PC-3 (cell line): ENCODE measurements around the gene LRRC47. TPM values are rescaled to one million over a fixed set of nuclear protein-coding genes. Genes with fewer than 3 reads are reported as not detected.

Experiments
- ATAC-seq: fragments of 200-7000 bp; cut with Tn5 transposase; 2 replicates; pipeline ENCODE4 v1.9.1; 2020; ENCODE audit warnings: mild to moderate bottlenecking, moderate library complexity
- BruUV-seq: library from RNA; stranded (reverse); fragments of 400-500 nt; replicated peaks from 2 replicates; lab custom pipeline; 2021; lab: Mats Ljungman, UMichigan
- CTCF ChIA-PET: fragments of 300-600 bp; sonication (Branson Sonifier 250); formaldehyde crosslinking; loops from one replicate; lab custom pipeline; 2022; ENCODE audit warnings: antibody characterized with exemption; lab: Charles Lee
- POLR2A ChIA-PET: fragments of 300-600 bp; sonication (Branson Sonifier 250); formaldehyde crosslinking; loops from one replicate; lab custom pipeline; 2022; ENCODE audit warnings: antibody characterized with exemption; ENCODE audit not compliant: unreplicated experiment; lab: Charles Lee
- DNase-seq: peaks from one replicate; pipeline ENCODE4 v3.0.0-alpha.2; 2015
- H2AFZ ChIP-seq: fragments of 300-600 bp; sonication (generic); 2 replicates; pipeline ENCODE4 v1.6.0; 2016; ENCODE audit warnings: antibody characterized with exemption, low read length
- H3F3A ChIP-seq: fragments of 300-600 bp; sonication (generic); one replicate; pipeline ENCODE4 v1.6.0; 2017; ENCODE audit warnings: antibody characterized with exemption, low read length, control low read depth, mild to moderate bottlenecking; ENCODE audit not compliant: unreplicated experiment
- H3K27ac ChIP-seq: fragments of 300-600 bp; sonication (generic); 2 replicates; pipeline ENCODE4 v1.5.1; 2016; ENCODE audit warnings: mild to moderate bottlenecking, low read length
- H3K27me3 ChIP-seq: fragments of 300-600 bp; sonication (generic); 2 replicates; pipeline ENCODE4 v1.6.1; 2016; ENCODE audit warnings: low read length, mixed read lengths
- H3K36me3 ChIP-seq: fragments of 300-600 bp; sonication (generic); 2 replicates; pipeline ENCODE4 v1.6.1; 2016; ENCODE audit warnings: low read depth, mixed run types, low read length, mixed read lengths
- H3K4me1 ChIP-seq: fragments of 300-600 bp; sonication (generic); 2 replicates; pipeline ENCODE4 v1.5.1; 2016; ENCODE audit warnings: low read length; ENCODE audit not compliant: insufficient read depth
- H3K4me2 ChIP-seq: fragments of 300-600 bp; sonication (generic); 2 replicates; pipeline ENCODE4 v1.6.0; 2016; ENCODE audit warnings: low read length
- H3K4me3 ChIP-seq: fragments of 300-600 bp; sonication (generic); 2 replicates; pipeline ENCODE4 v1.5.1; 2016; ENCODE audit warnings: mild to moderate bottlenecking, low read length, mixed read lengths
- H3K79me2 ChIP-seq: fragments of 300-600 bp; sonication (generic); 2 replicates; pipeline ENCODE4 v1.6.1; 2017; ENCODE audit warnings: low read length, mixed read lengths
- H3K9ac ChIP-seq: fragments of 300-600 bp; sonication (generic); 2 replicates; pipeline ENCODE4 v1.6.0; 2016; ENCODE audit warnings: mild to moderate bottlenecking, low read length
- H3K9me2 ChIP-seq: fragments of 300-600 bp; sonication (generic); replicated peaks from 2 replicates; pipeline ENCODE4 v1.6.1; 2016; ENCODE audit warnings: mixed run types, low read length, mixed read lengths
- H3K9me3 ChIP-seq: fragments of 300-600 bp; sonication (generic); 2 replicates; pipeline ENCODE4 v1.6.1; 2016; ENCODE audit warnings: low read length, mixed read lengths
- H4K20me1 ChIP-seq: fragments of 300-600 bp; sonication (generic); 2 replicates; pipeline ENCODE4 v1.6.1; 2016; ENCODE audit warnings: low read length, mixed read lengths
- CTCF ChIP-seq: fragments of 300-600 bp; sonication (generic); conservative IDR thresholded peaks from 2 replicates; pipeline ENCODE4 v1.5.1; 2017; ENCODE audit warnings: antibody characterized with exemption, low read depth, mild to moderate bottlenecking, low read length
- EZH2 ChIP-seq: fragments of 300-600 bp; sonication (generic); IDR thresholded peaks from one replicate; pipeline ENCODE4 v1.6.1; 2017; ENCODE audit warnings: antibody characterized with exemption, mild to moderate bottlenecking, low read length; ENCODE audit not compliant: unreplicated experiment
- EZH2phosphoT487 ChIP-seq: fragments of 300-600 bp; sonication (generic); IDR thresholded peaks from 2 replicates; pipeline ENCODE4 v1.6.1; 2018; ENCODE audit warnings: mild to moderate bottlenecking, antibody characterized with exemption, low read length, borderline replicate concordance
- intact Hi-C: fragments of 100-400 bp; cut with micrococcal nuclease; formaldehyde crosslinking; loops from 2 replicates; pipeline ENCODE4 v1.9.0; 2023
- total RNA-seq: library from RNA; depleted of rRNA; stranded (reverse); fragments of >200 nt; gene quantifications from 2 replicates; pipeline ENCODE4 v1.2.3, GENCODE V29; 2014

The LRRC47 gene
- total RNA-seq, 1 experiment from 2014 or later = 77.4 TPM

GRCh38 chr1:3821004-3821403 lies 24.7 kb upstream of the LRRC47 start:
- Histone ChIP-seq H3K27me3 (no peaks in the 10 kb centered on the region), H3F3A (no peaks in the 10 kb centered on the region), H4K20me1 (no peaks in the 10 kb centered on the region), H3K9me3 (no peaks in the 10 kb centered on the region), H3K4me2 (no peak overlapping the region), H3K4me1 (no peaks in the 10 kb centered on the region), H2AFZ (no peak overlapping the region), H3K27ac (no peak overlapping the region), H3K36me3 (peaks cover 29% of the 10 kb centered on the region), H3K9ac (no peak overlapping the region), H3K4me3 (no peak overlapping the region), H3K79me2 (no peaks in the 10 kb centered on the region), H3K9me2 (no peaks in the 10 kb centered on the region)
- ChIA-PET CTCF (interaction anchor here (0.5 kb wide), 1 partner anchor 24 kb away, joined by 3 read pairs; no protein-coding TSS in a partner anchor), POLR2A (no interaction called here)
- no TSS peak for BruUV-seq
- intact Hi-C loops = no loop called here
- DNase-seq (no peak), ATAC-seq (no peak)
- no peak for TF ChIP-seq CTCF
- TF ChIP-seq EZH2 = no peak
- TF ChIP-seq EZH2phosphoT487 = no peak

GRCh38 chr1:3820316-3820715 lies 24.0 kb upstream of the LRRC47 start:
- Histone ChIP-seq H3K9me2 (no peaks in the 10 kb centered on the region), H3K27me3 (no peaks in the 10 kb centered on the region), H3K9ac (no peak overlapping the region), H3K36me3 (peaks cover 23% of the 10 kb centered on the region), H3K79me2 (no peaks in the 10 kb centered on the region), H4K20me1 (no peaks in the 10 kb centered on the region), H2AFZ (no peak overlapping the region), H3K4me1 (no peaks in the 10 kb centered on the region), H3F3A (no peaks in the 10 kb centered on the region), H3K9me3 (no peaks in the 10 kb centered on the region), H3K4me3 (no peak overlapping the region), H3K27ac (no peak overlapping the region), H3K4me2 (no peak overlapping the region)
- ChIA-PET POLR2A (no interaction called here), CTCF (interaction anchor here (0.5 kb wide), 1 partner anchor 25 kb away, joined by 3 read pairs; no protein-coding TSS in a partner anchor)
- DNase-seq (no peak), ATAC-seq (no peak)
- TF ChIP-seq EZH2 = no peak
- no peak for TF ChIP-seq EZH2phosphoT487
- TF ChIP-seq CTCF = no peak
- no TSS peak for BruUV-seq
- intact Hi-C loops = no loop called here

- ChIA-PET POLR2A (no interaction called here), CTCF (no interaction called here)
- H3K9ac ChIP-seq = no peak overlapping the region
- H2AFZ ChIP-seq = no peak overlapping the region
- intact Hi-C loops = no loop called here
- H3K4me1 ChIP-seq = no peaks in the 10 kb centered on the region
- no peaks in the 10 kb centered on the region for H3K9me2 ChIP-seq
- H3K4me3 ChIP-seq = no peak overlapping the region
- H3K9me3 ChIP-seq = no peaks in the 10 kb centered on the region
- no peaks in the 10 kb centered on the region for H3K27me3 ChIP-seq
- peaks cover 20% of the 10 kb centered on the region for H3K36me3 ChIP-seq
- DNase-seq (no peak), ATAC-seq (no peak)
- no TSS peak for BruUV-seq
- no peaks in the 10 kb centered on the region for H3K79me2 ChIP-seq
- TF ChIP-seq CTCF = no peak
- no peak for TF ChIP-seq EZH2phosphoT487
- TF ChIP-seq EZH2 = no peak
- H4K20me1 ChIP-seq = no peaks in the 10 kb centered on the region
- no peaks in the 10 kb centered on the region for H3F3A ChIP-seq
- H3K27ac ChIP-seq = no peak overlapping the region
- no peak overlapping the region for H3K4me2 ChIP-seq
Measured at GRCh38 chr1:3819771-3820200, 23.5 kb upstream of the LRRC47 start.
